Stimulated activated CD8-positive, alpha-beta memory T cell treated with anti-CD3 and anti-CD28 coated beads, Interleukin-7, amount 100 ng/mL, for 24 hours (primary cell): ENCODE results near the gene DCDC2B.
A peak's percentile ranks its signal among the peaks of the same experiment; 100 is the strongest.

ENCODE experiments used
- DNase-seq: peaks from one replicate; pipeline ENCODE4 v3.0.0-alpha.2; 2020; ENCODE audit warnings: low read depth

The DCDC2B gene

GRCh38 chr1:32197074-32197473 lies 11.8 kb upstream of the DCDC2B start:
- no peak for DNase-seq

GRCh38 chr1:32197837-32198236 lies 11.1 kb upstream of the DCDC2B start:
- no peak for DNase-seq

- no peak for DNase-seq
Observed at GRCh38 chr1:32198237-32199042, 10.4 kb upstream of the DCDC2B start.

- no peak for DNase-seq
Observed at GRCh38 chr1:32199043-32199716, 9.7 kb upstream of the DCDC2B start.

DNA sequence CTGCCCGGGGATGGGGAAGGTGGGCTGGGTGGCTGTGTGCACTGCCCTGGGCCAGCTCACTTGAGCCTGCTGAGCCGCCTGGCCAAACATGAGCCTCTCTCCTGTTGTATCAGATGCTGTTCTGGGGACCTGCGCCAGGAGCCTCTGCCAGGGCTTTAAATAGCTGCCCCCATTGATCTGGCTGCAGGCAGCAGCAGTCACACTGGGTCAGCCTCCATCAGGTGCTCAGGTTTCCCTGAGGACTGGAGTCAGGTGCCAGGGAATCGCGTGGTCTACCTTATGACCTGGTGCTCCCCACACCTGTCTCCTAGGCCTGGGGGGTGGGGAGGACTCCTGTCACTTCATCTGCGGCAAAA lies 9.2 kb upstream of the DCDC2B start:
- no peak for DNase-seq

GRCh38 chr1:32200226-32201010 lies 8.5 kb upstream of the DCDC2B start, which contains the start of gene CCDC28B:
TSS of gene CCDC28B (plus strand) at chr1:32200595. CDS start at chr1:32201936, 1,341 bp downstream.
- peak; percentile 29 for DNase-seq

DNA sequence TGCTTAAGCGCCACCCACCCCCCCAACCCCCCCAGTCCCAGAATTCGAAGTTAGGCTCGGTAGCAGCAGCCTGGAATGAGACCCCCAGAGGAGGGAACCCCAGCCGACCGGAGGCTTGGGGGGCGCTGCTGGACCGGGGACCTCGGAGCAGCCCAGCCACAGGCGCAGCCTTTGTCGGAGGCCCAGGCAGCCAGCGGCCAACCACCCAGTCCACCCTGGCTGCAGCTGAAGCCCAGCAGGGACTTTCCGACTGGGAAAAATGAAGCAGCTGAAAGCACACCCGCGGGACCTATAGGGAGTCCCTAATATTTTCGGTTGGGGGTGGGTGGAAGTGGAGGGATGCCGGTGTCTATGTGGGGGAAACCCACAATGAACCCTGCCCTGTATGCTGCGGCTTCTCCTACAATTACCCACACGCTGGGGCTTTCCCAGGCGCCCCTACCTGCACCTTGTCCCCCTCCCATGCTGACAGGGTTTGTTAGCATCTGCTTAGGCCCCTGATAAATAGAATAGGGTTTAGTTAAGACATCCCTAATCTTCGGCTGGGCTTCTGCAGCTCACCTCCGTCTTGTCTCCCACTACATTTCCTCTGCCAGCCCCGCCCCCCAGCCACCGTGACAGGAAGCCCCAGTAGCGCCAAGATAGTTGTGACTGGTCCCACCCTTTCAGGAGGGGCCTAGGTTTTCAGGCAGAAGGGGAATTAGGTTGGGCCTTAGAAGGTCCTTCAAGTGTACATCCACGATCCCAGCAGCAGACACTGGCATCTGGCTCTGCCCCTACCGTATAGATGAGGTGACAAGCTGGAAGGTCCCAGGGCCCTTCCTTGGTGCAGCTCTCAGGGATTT lies 7.7 kb upstream of the DCDC2B start:
- DNase-seq = peak; percentile 66

GRCh38 chr1:32204943-32205361 lies 3.9 kb upstream of the DCDC2B start:
- no peak for DNase-seq

GRCh38 chr1:32205401-32206370 lies 3.2 kb upstream of the DCDC2B start, which contains the start of gene IQCC:
TSS of gene IQCC (plus strand) at chr1:32205671. CDS start at chr1:32205682, 11 bp downstream.
- DNase-seq = peak; percentile 72

DNA sequence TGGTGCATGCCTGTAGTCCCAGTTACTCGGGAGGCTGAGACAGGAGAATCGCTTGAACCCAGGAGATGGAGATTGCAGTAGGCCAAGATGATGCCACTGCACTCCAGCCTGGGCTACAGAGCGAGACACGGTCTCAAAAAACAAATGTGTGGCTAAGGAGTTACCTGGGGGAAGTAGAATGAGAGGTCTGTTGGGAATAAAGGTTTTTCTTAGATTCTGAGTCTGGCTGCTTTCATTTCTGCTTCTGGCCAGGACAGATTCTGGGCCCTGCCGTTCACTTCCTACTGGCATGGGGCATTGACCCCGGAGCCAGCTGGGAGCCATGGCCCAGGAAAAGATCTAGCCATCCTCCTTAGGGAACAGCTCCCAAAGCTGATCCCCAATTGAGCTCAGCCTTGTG lies 420 bp upstream of the DCDC2B start:
- no peak for DNase-seq

GRCh38 chr1:32215629-32216480 lies 7.0 kb downstream of the DCDC2B start:
- no peak for DNase-seq

GRCh38 chr1:32216566-32216965 lies 7.7 kb downstream of the DCDC2B start:
- DNase-seq = no peak

DNA sequence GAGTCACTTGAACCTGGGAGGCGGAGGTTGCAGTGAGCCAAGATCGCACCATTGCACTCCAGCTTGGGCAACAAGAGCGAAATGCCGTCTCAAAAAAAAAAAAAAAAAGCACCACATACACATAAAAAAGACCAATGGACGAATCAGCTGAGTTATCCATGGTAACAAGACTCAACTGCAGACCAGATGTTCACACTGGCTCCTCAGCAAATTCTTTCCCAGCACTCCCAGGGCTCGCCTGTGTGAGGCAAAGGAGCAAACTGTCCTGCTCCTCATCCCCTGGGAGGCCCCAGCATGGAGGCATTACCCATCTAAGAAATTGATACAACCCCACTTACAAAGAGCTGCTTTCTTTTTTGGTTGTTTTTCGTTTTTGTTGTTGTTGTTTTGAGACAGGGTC lies 10.1 kb downstream of the DCDC2B start:
- DNase-seq = no peak

DNA sequence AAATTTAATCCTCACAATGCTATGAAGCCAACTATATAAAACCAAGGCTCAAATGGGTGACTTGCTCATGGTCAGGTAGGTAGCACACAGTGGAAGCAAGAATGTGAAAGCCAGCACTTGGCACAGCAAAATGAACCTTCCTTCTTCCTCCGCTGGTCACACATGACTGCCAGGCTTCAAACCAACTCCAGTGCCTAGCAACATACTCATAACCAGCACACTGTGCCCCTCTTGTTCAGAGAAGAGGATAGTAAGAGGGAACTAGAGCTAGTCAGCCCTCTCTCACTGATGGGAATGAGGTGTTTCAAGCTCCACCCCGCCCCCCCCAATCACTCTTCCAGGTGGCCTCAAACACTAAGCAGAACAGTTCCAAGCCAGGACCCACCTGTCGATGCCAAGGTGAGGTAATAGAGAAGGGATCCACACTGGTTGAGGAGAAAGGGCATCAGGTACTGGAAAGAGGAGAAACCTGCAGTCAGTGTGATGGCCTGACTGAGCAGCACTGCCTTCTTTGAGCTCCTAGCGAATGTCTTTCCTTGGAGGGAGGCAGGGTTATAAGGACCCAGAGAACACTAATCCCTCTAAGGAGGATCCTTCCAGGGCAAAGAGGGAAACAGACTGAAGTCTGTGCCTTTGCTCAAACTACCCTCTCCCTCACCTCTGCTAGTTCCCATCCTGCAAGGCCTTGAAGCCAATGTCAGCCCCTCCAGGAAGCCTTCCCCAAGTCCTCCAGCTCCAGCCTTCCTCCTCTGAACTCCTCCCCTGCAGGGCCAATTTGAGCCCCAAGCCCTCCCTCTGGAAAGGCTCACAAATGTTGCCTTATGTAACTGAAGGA lies 12.1 kb downstream of the DCDC2B start:
- DNase-seq = no peak

DNA sequence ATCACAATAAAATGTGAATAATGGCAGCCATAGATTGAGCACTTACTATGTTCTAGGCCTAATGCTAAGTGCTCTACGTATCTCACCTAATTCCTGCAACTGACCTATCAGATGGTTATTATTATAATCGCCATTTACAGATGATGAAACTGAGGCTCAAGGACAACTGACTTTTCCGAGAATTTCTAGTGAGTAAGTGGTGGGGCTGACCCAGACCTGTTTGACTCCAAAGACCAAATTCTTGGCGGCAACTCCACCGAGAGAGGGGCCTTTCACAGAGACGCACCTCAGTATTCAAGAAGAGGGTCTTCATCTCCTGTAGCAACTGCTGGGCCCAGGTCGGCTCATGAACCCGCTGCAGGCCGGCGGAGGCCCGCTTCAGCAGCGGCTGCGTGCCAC lies 12.7 kb downstream of the DCDC2B start:
- no peak for DNase-seq

DNA sequence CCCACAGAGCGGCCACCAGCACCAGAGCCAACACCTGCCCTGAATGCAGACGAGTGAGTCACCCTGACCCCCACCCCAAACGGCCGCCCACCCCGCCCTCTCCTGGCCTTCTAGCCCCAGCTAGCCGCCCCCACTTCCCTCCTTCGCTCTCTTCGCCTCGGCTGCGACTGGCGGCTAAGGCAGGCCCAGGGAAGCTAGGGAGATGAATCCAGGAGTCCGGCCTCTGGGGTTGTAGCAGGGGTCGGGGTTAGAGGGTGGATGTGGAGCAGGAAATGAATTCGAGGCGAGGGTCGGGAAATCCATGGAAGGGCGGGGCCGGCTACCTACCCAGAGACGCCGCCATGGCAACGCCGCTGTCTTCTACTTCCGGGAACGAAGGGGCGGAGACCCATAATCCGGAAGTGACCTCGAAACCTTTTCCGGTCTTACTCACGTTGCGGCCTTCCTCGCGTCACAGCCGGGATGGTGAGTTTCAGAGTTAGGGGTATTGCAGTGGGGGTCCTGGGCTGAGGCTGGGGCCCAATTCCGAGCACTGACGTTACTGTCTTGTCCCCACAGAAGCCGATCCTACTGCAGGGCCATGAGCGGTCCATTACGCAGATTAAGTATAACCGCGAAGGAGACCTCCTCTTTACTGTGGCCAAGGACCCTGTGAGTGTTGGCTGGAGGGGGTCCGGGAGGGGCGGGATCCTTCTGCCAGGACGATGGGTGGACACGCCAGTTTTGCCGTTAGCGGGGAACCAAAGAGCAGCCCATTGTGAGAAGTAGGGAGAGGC lies 13.3 kb downstream of the DCDC2B start, which contains the start of the genes EIF3I and TMEM234:
Gene EIF3I (plus strand): TSS at position 428 of the 776 bp plus-strand sequence. CDS start 35 bp downstream, at position 463.
Gene TMEM234 (minus strand): TSS at position 374 of the 776 bp plus-strand sequence. CDS start 31 bp downstream, at position 343.
- DNase-seq = peak; percentile 83

- no peak for DNase-seq
Observed at GRCh38 chr1:32223683-32224082, 14.8 kb downstream of the DCDC2B start.
